Stimulated activated CD4-positive, alpha-beta T cell treated with anti-CD3 and anti-CD28 coated beads, Interleukin-2, amount 100 ng/mL, for 48 hours (primary cell): Measurements from ENCODE around the gene CLUH.
"Not testable (repeated sequence)": the region's sequence is repeated elsewhere in the genome, so short reads cannot be mapped to it uniquely, and the experiment has no call there.

ENCODE experiments used
- DNase-seq, 2 donors: peaks; one replicate each; pipeline ENCODE4 v3.0.0-alpha.2; 2020

The CLUH gene

GRCh38 chr17:2685696-2686095 is 25.9 kb downstream of the CLUH start:
- DNase-seq: no peak

DNA sequence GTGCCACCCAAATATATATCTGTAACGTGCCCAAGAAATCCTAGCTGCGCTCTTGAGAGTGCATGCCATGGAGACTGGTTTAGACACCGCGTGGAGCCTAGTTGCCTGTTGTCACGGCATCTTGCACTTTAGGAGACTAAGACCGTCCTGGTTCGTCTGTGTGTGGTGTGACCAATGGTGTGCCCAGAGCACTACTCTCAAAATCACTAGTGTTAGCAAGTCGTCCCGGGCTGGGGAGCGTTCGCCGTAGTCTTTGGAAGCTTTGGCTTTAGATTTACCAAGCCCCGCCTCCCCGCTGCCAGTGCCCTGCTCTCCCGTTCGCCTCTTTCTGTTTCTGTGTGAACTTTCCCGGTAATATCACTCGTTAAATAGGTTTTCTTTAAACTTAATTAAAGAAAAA is 27.0 kb downstream of the CLUH start:
- no peak for DNase-seq

DNA sequence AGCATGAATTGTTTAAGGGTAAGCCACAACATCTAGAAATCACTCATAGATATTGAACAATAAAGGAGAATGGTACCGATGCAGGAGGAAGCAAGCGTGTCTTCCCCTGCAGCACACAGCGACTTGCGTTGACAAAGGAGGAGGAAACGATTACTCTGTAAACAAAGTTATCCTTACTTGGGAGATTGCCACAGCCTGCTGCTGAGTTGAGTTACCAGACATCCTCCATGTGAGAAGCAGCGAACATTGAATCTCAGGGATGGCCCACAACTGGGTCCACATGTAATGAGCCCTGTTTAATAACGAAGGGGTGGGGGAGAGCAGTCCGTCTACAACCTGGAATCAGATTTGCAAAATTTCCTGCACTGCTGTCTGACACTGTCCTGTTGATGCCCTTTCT is 27.7 kb downstream of the CLUH start:
- DNase-seq: no peak

DNA sequence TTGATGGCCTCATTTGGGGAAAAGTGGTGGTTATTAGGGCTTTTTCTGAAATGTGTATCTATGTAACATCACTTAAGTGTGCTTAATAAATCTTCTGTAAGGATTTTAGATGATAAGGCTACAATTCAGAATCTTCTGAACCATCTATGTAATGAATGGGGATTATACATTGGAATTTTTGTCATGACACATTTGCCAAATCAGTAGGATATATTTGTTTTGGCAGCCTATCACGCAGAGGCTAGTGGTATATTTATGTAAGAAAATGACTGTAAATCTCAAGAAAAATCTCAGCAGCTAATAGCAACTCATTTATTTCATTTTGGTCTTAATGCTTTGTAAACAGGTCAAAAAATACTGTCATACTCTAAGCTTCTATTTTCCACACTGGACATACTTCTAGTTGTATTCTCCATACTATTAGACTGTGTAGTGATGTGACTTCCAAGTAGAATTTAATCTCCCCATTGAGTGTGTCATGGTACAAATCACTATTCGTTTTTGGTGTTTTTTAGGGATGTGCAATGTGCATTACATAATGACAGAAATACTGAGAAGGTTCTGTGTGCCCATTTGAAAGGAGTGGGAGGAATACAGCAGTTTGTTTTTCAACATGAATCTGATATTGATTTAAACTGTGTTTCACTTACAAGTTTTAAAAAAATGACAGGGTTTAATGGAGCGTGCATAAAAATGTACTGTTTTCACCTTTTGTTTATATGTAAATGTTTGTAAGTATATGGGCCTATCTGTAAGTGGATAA is 29.2 kb downstream of the CLUH start:
- DNase-seq: no peak

DNA sequence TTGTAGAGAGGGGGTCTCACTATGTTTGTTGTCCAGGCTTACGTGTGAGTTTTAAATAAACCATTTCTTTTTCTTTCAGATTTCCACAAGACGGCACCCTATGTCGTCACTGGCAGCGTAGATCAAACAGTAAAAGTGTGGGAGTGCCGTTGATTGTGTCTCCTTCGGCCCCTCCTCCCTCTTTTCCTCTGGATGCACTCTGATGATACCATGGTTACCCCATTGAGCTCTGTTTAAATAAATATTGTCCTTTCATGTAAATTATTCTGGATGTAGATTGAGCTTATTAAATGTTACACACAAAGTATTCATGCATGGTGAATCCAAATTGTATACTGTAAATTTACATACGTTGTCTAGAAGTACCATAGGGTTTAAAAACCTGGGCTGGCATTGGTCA is 29.9 kb downstream of the CLUH start:
- DNase-seq: no peak

GRCh38 chr17:2680961-2681360 is 30.6 kb downstream of the CLUH start:
- no peak for DNase-seq

DNA sequence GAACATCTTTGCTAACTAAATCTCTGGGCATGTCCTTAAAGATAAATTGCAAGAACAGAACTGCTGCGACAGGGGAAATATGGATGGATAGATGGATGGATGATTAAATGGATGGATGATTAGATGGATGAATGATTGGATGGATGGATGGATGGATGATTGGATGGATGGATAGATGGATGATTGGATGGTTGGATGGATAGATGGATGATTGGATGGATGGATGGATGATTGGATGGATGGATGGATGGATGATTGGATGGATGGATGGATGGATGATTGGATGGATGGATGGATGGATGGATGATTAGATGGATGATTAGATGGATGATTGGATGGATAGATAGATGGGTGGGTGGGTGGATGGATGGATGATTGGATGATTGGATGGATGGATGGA is 32.3 kb downstream of the CLUH start:
- DNase-seq: not testable (repeated sequence)

DNA sequence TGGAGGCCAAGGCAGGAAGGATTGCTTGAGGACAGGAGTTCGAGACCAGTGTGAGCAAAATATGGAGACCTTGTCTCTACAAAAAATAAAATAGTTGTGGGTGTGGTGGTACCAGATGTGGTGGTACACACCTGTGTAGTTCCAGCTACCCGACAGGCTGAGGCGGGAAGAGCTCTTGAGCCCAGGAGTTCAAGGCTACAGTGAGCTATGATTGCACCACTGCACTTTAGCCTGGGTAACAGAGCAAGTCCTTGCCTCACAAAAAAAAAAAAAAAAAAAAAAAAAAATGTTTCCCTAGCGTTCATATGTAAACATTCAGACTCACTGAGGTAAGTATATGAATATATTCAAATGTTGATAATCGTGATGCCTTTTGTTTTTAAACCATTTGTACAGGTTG is 39.5 kb downstream of the CLUH start:
- DNase-seq: no peak

GRCh38 chr17:2660410-2660809 is 51.2 kb downstream of the CLUH start:
- not testable (repeated sequence) for DNase-seq

GRCh38 chr17:2659337-2659736 is 52.2 kb downstream of the CLUH start:
- not testable (repeated sequence) for DNase-seq

GRCh38 chr17:2656283-2656682 is 55.3 kb downstream of the CLUH start:
- no peak for DNase-seq

DNA sequence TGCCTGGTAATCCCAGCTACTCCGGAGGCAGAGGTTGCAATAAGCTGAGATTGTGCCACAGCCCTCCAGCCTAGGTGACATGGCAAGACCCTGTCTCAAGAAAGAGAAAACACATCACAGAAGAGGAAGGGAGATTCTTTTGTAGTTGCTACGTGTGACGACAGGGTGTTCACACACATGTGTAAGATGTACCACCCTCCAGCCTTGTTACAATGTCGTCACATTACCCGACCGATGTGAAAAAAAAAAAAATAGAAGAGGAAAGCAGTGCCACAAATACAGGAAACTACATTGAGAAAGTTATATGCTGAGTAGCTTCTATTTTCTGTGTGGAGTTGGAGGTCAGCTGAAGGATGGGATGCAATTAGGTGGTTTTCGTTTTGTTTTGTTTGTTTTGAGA is 56.0 kb downstream of the CLUH start:
- DNase-seq: no peak

- DNase-seq: not testable (repeated sequence)
Measured at GRCh38 chr17:2652911-2653310, 58.7 kb downstream of the CLUH start.

- no peak for DNase-seq
Measured at GRCh38 chr17:2649191-2649590, 62.4 kb downstream of the CLUH start.

GRCh38 chr17:2647957-2648356 is 63.6 kb downstream of the CLUH start:
- DNase-seq: no peak

GRCh38 chr17:2644971-2645370 is 66.6 kb downstream of the CLUH start:
- no peak for DNase-seq
